Activated T-helper 1 cell treated with Interleukin-2 at 50 U/mL for 16 hours (primary cell): ENCODE measurements around the gene ANGPTL4.

ENCODE experiments used
- DNase-seq: peaks from one replicate; pipeline ENCODE4 v3.0.0-alpha.2; 2020; ENCODE audit warnings: low read depth

The ANGPTL4 gene

GRCh38 chr19:8413629-8413995 is 49.7 kb downstream of the ANGPTL4 start:
- no peak for DNase-seq

- DNase-seq, result no peak
Measured at GRCh38 chr19:8416796-8417195, 52.8 kb downstream of the ANGPTL4 start.

GRCh38 chr19:8421484-8422461 is 57.8 kb downstream of the ANGPTL4 start:
- no peak for DNase-seq

- no peak for DNase-seq
Measured at GRCh38 chr19:8423817-8424223, 59.9 kb downstream of the ANGPTL4 start.
